Activated naive CD4-positive, alpha-beta T cell treated with anti-CD3 and anti-CD28 coated beads for 36 hours (primary cell): ENCODE results near the gene TACO1. TPM values are rescaled to one million over a fixed set of nuclear protein-coding genes. Genes with fewer than 3 reads are reported as not detected.

Source experiments
- CTCF ChIA-PET: fragments of 350-600 bp; sonication (Branson Sonifier 250); formaldehyde crosslinking; loops from one replicate; lab custom pipeline; 2021; ENCODE audit warnings: antibody characterized with exemption; lab: Charles Lee
- DNase-seq: peaks from one replicate; pipeline ENCODE4 v3.0.0-alpha.2; 2020
- H3K27ac Mint-ChIP-seq: one replicate; pipeline ENCODE4 v1.8.0; 2021; ENCODE audit warnings: mild to moderate bottlenecking, mixed read lengths
- H3K27me3 Mint-ChIP-seq: one replicate; pipeline ENCODE4 v1.8.0; 2021; ENCODE audit warnings: low read depth, mixed read lengths
- H3K36me3 Mint-ChIP-seq: one replicate; pipeline ENCODE4 v1.8.0; 2021; ENCODE audit warnings: low read depth, mixed read lengths
- H3K4me1 Mint-ChIP-seq: one replicate; pipeline ENCODE4 v1.8.0; 2021; ENCODE audit warnings: low read depth, mixed read lengths
- H3K4me3 Mint-ChIP-seq: one replicate; pipeline ENCODE4 v1.8.0; 2021; ENCODE audit warnings: mild to moderate bottlenecking, moderate library complexity, mixed read lengths
- H3K9me3 Mint-ChIP-seq: one replicate; pipeline ENCODE4 v1.8.0; 2021; ENCODE audit warnings: mixed read lengths
- intact Hi-C: fragments of 100-400 bp; cut with micrococcal nuclease; formaldehyde crosslinking; loops from one replicate; pipeline ENCODE4 v1.15.1; 2023
- total RNA-seq, 2 experiments: library from RNA; stranded (reverse); gene quantifications; one replicate each; pipeline ENCODE4 v1.2.3, GENCODE V29; 2021

The TACO1 gene
- total RNA-seq, 2 experiments from 2014 or later: 27.6 to 28.9 TPM

DNA sequence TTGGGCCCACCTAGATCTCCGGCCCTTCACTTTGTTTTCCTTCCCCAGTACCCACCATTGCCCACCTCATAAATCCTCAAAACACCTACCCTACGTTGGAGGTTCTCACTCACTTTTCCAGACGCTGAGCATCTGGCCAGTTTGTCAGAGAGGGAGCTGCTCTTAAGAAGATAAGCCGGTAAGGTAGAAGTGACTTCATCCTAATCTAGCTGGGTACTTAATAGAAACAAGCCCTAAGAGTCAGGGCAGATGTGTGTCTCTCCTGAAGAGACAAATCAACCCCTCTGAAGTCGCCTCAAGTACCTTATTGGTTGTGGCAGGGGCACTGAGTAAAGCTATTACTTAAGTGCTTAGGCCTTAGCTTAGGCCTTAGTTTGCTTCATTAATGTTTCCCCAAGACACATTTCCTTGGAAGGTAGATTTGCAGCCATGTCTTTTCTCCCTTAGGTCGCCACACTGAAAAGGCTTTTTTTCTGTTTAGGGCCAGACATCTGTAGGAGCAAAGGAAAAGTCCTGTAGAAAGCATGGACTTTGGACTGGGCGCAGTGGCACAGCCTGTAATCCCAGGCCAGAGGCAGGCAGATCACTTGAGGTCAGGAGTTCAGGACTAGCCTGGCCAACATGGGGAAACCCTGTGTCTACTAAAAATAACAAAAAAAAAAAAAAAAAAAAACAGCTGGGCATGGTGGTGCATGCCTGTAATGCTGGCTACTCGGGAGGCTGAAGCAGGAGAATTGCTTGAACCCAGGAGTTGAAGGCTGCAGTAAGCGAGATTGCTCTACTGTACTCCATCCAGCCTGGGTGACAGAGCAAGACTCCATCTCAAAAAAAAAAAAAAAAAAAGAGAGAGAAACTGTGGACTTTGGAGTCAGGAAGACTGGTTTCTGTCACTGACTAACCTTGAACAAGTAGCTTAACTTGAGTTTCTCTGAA, 1.0 kb downstream of the TACO1 start:
- H3K27me3 Mint-ChIP-seq: no peaks in the 10 kb centered on the region
- H3K9me3 Mint-ChIP-seq: no peaks in the 10 kb centered on the region
- intact Hi-C loops: no loop called here
- peaks cover 29% of the 10 kb centered on the region for H3K4me1 Mint-ChIP-seq
- peak overlapping the region; percentile 84 for H3K27ac Mint-ChIP-seq
- DNase-seq: no peak
- peaks cover 9% of the 10 kb centered on the region for H3K36me3 Mint-ChIP-seq
- peak overlapping the region; percentile 97 for H3K4me3 Mint-ChIP-seq
- CTCF ChIA-PET: interaction anchor here (1.0 to 3.1 kb wide), 4 partner anchors 10 to 195 kb away, joined by 3 to 22 read pairs (median 6); partner anchors contain the start of gene MAP3K3

DNA sequence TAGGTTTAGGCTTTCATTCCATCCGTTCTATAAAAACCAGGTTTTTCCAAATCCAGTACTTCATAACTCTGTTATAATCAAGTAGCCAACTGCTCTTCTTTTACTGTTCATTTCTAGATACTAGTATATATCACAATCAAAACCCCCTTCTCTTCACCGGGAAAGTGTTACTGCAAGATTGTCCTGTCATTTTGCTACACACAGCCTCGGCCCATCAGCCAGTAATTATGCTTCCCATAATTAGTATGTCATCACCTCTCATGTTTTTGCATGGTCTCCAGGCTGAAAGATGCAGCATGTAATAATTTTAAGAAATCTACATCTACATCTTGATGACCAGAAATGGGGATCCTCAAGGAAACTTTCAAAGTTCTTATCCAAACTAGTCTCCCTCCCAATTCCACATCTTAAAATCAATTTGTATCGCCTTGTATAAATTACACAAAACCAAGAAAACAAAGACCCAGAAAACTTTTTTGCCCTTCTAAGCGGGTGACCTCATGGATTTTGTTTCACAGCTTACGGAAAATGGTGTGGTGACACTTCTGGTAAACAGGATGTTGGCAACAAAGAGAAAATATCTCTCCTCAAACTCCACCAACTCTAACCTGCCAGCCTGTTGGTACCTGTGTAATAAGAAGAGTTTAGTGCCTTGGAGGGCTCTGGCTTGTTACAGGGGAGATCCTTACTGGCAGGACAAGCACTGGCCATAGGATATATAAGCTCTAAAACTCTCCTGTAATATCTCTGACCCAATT, 9.3 kb downstream of the TACO1 start:
- peaks cover 28% of the 10 kb centered on the region for H3K4me1 Mint-ChIP-seq
- DNase-seq: peak; percentile 50
- CTCF ChIA-PET: interaction anchor here (0.9 to 4.1 kb wide), 7 partner anchors 9 to 184 kb away, joined by 3 to 99 read pairs (median 9); partner anchors contain the start of genes DCAF7 and TACO1
- H3K27ac Mint-ChIP-seq: peak overlapping the region; percentile 97
- H3K36me3 Mint-ChIP-seq: peaks cover 24% of the 10 kb centered on the region
- H3K4me3 Mint-ChIP-seq: peak overlapping the region; percentile 32
- no peaks in the 10 kb centered on the region for H3K9me3 Mint-ChIP-seq
- no peaks in the 10 kb centered on the region for H3K27me3 Mint-ChIP-seq
- intact Hi-C loops: no loop called here

DNA sequence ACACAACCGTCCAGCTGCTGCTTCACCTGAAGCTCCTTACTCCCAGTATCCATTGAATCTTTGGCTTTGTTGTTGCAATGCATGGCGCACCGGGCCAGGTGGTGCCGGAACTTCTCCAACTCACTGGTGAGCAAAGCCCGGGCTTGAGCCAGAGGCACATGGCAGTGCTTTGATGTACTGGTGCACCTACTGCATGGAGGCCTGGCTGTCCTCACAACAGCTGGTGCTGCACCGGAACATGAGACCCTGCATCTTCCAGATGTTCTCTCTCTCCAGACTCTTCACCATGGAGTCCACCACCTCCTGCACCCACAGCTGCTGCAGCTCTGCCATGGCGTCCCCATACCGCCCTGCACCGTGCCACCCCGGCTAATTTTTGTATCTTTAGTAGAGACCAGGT, 10.2 kb downstream of the TACO1 start:
- Mint-ChIP-seq H3K27ac (peak overlapping the region; percentile 97), H3K9me3 (no peaks in the 10 kb centered on the region), H3K4me1 (peaks cover 28% of the 10 kb centered on the region), H3K36me3 (peaks cover 21% of the 10 kb centered on the region), H3K4me3 (peak overlapping the region; percentile 66), H3K27me3 (no peaks in the 10 kb centered on the region)
- DNase-seq: no peak
- CTCF ChIA-PET: interaction anchor here (0.6 to 4.1 kb wide), 12 partner anchors 10 to 191 kb away, joined by 3 to 99 read pairs (median 11); partner anchors contain the start of genes DCAF7 and TACO1
- intact Hi-C loops: no loop called here

DNA sequence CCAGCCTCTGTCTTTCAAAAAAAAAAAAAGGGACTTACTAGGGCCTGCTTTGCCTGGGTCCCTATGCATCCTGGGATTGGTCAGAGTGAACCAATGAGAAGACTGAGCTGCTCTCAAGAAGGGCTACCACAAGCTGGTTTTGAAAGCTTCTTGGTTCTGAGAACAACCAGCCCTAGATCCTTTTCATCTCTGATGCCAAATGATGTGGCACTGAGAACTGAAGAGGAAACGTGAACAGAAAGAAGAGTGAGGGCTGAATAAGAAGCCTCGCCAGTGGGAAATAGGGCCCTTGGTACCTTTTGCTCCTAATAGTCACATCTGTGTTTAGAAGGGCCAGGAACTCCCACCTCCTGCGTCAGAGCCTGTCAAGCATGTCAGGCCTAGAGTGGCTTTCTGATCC, 10.7 kb downstream of the TACO1 start:
- Mint-ChIP-seq H3K4me1 (peaks cover 28% of the 10 kb centered on the region), H3K36me3 (peaks cover 20% of the 10 kb centered on the region), H3K9me3 (no peaks in the 10 kb centered on the region), H3K27me3 (no peaks in the 10 kb centered on the region), H3K27ac (peak overlapping the region; percentile 97), H3K4me3 (peak overlapping the region; percentile 66)
- intact Hi-C loops: no loop called here
- DNase-seq: peak; percentile 65
- CTCF ChIA-PET: interaction anchor here (0.6 to 4.1 kb wide), 38 partner anchors 8 to 568 kb away, joined by 3 to 99 read pairs (median 5); partner anchors contain the start of genes CYB561, MAP3K3 and TACO1

- Mint-ChIP-seq H3K27me3 (no peaks in the 10 kb centered on the region), H3K36me3 (peaks cover 15% of the 10 kb centered on the region), H3K27ac (no peak overlapping the region), H3K4me1 (peaks cover 27% of the 10 kb centered on the region), H3K9me3 (no peaks in the 10 kb centered on the region), H3K4me3 (no peak overlapping the region)
- DNase-seq: no peak
- intact Hi-C loops: no loop called here
- CTCF ChIA-PET: interaction anchor here (0.6 to 4.1 kb wide), 5 partner anchors 135 to 190 kb away, joined by 3 to 99 read pairs (median 4); partner anchors contain the start of gene CYB561
Observed at GRCh38 chr17:63613663-63614062, 13.0 kb downstream of the TACO1 start.

DNA sequence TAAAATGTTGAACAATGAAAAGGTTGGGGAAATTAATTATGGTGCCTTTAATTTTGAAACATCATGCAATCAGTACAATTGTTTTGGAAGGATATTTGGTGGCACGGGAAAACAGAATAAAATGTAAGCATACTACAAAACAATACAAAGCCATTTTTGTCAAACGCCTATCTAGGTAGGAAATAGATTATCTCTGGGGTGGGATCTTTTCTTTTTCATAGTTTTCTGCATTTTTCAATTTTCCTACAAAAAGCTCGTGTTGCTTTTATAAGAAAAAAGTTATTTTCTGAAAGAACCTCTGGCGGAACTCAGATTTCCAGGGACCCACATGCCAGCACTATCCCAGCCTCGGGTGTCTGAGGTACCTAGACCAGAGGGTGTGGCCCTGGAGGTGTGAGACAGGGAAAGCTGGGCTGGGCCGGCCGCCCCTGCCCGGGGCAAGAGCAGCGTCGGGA, 20.6 kb downstream of the TACO1 start:
- H3K27ac Mint-ChIP-seq: peak overlapping the region; percentile 54
- peak overlapping the region; percentile 90 for H3K4me3 Mint-ChIP-seq
- no peaks in the 10 kb centered on the region for H3K27me3 Mint-ChIP-seq
- intact Hi-C loops: loop anchor here (5.0 kb wide), 1 partner anchor 886 kb away; the partner anchor contains the start of genes CEP95 and DDX5
- CTCF ChIA-PET: interaction anchor here (0.7 to 2.7 kb wide), 7 partner anchors 9 to 196 kb away, joined by 3 to 11 read pairs (median 4); no protein-coding TSS in a partner anchor
- no peaks in the 10 kb centered on the region for H3K9me3 Mint-ChIP-seq
- peaks cover 29% of the 10 kb centered on the region for H3K4me1 Mint-ChIP-seq
- DNase-seq: no peak
- H3K36me3 Mint-ChIP-seq: peaks cover 1% of the 10 kb centered on the region

- peak within 1 kb of the TSS; percentile 82 for H3K27ac Mint-ChIP-seq
- peaks cover 35% of the 10 kb centered on the region for H3K4me1 Mint-ChIP-seq
- H3K36me3 Mint-ChIP-seq: peaks cover 1% of the 10 kb centered on the region
Observed at GRCh38 chr17:63621684-63622573, 21.2 kb downstream of the TACO1 start, which contains the start of gene MAP3K3. Gene MAP3K3 (plus strand): TSS chr17:63622417. CDS start chr17:63622760, 343 bp downstream.

DNA sequence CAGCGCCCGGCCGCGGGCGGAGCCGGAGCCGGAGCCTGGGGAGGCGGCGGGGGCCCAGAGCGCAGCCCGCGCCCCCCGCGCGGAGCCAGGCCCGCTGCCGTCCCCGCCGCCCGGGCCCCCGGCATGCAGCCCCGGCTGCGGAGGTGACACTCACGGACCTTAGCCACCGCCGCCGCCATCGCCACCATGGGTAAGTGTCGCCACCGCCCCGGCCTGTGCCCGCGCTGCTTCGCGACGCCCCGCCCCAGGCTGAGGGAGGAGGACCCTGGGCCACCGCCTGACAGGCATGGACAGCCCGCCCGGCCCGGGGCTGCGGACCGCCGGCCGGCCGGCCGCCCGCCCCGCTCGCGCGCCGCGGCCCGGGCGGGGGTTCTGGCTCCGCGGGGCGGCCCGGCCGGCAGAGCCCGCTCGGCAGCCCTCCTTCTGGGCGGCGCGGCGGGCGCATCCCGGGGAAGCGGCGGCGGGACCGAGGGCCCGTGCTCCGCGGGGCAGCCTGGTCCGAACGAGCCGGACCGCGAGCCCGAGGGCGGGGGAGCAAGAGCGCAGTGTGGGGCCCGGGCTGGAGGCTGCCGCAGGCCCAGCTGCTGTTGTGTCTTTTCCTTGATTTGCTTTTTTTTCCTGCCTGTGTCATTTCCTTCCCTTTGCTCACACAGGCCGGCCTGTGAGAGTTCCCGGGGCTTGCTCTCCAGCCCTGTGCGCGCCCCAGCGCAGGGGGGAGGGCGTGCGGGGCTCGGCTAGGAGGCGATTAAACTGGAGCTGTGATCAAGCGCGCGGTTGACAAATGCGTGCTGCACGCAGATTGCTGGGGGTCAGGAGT, 22.1 kb downstream of the TACO1 start:
- intact Hi-C loops: loop anchor here (1.0 to 5.0 kb wide), 9 partner anchors 22 to 969 kb away; partner anchors contain the start of genes CCDC47, CEP95, DCAF7 and DDX5
- CTCF ChIA-PET: interaction anchor here (0.6 to 2.7 kb wide), 4 partner anchors 11 to 197 kb away, joined by 3 to 11 read pairs (median 6); no protein-coding TSS in a partner anchor
- no peaks in the 10 kb centered on the region for H3K27me3 Mint-ChIP-seq
- peak; percentile 60 for DNase-seq
- H3K4me1 Mint-ChIP-seq: peaks cover 39% of the 10 kb centered on the region
- H3K4me3 Mint-ChIP-seq: peak overlapping the region; percentile 97
- no peaks in the 10 kb centered on the region for H3K9me3 Mint-ChIP-seq
- peak overlapping the region; percentile 78 for H3K27ac Mint-ChIP-seq
- H3K36me3 Mint-ChIP-seq: peaks cover 1% of the 10 kb centered on the region

More at GRCh38 chr17:63621684-63622573, 21.2 kb downstream of the TACO1 start, which contains the start of gene MAP3K3:
- Mint-ChIP-seq H3K27me3 (no peaks in the 10 kb centered on the region), H3K4me3 (peak within 1 kb of the TSS; percentile 97), H3K9me3 (no peaks in the 10 kb centered on the region)
- DNase-seq: peak; percentile 99
- intact Hi-C loops: loop anchor here (1.0 to 5.0 kb wide), 9 partner anchors 22 to 969 kb away; partner anchors contain the start of genes CCDC47, CEP95, DCAF7 and DDX5
- CTCF ChIA-PET: interaction anchor here (0.7 to 2.7 kb wide), 9 partner anchors 10 to 196 kb away, joined by 3 to 11 read pairs (median 4); no protein-coding TSS in a partner anchor

DNA sequence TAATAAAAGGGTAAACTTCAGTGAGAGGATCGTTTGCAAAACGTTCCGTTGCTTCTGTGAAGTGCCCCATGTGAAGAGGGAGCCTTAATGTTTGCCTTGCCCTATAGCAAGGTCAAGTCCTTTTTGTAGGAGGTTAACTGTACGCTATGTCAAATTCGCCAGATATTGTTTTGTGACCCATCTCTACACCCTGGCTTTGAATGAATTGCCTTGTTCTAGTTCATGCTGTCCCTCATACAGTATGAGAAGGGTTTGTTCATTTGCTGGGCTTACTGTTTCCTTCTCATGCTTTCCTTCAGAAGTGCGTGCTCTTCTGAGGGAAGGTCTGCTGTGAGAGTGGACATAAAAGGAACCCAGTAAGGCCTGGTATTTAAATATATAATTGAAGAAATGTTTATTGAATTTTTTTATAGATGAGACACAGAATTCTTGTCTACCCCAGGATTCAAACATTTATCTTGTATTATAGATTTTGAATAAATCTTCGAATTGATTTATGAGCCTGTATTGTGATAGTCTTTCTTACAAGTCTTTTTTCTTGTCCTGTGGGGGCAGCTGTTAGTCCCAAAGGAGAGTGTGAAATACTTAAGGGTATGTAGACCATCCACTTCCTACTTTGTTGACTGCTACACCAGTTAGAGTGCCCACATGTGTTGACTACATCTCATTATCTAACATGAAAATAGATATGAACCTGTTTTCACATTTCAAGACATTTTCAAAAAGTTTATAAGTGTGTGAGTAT, 23.3 kb downstream of the TACO1 start:
- Mint-ChIP-seq H3K4me1 (peaks cover 39% of the 10 kb centered on the region), H3K9me3 (no peaks in the 10 kb centered on the region), H3K27ac (no peak overlapping the region)

More for the DNA sequence above, 23.3 kb downstream of the TACO1 start:
- peak overlapping the region; percentile 97 for H3K4me3 Mint-ChIP-seq
- no peaks in the 10 kb centered on the region for H3K27me3 Mint-ChIP-seq
- intact Hi-C loops: loop anchor here (5.0 kb wide), 1 partner anchor 883 kb away; the partner anchor contains the start of genes CEP95 and DDX5
- CTCF ChIA-PET: interaction anchor here (0.6 to 2.7 kb wide), 6 partner anchors 12 to 198 kb away, joined by 3 to 10 read pairs (median 4); no protein-coding TSS in a partner anchor
- no peak for DNase-seq
- H3K36me3 Mint-ChIP-seq: peaks cover 1% of the 10 kb centered on the region
